IPS-15b (cell line): Measurements from ENCODE around the gene AQP6.
A peak's percentile ranks its signal among the peaks of the same experiment; 100 is the strongest.

ENCODE experiments used
- H3K27me3 ChIP-seq: one replicate; pipeline ENCODE4 v1.6.1; 2013; ENCODE audit warnings: low read length; ENCODE audit not compliant: control insufficient read depth, insufficient read depth
- H3K36me3 ChIP-seq: one replicate; pipeline ENCODE4 v1.6.1; 2013; ENCODE audit warnings: low read length; ENCODE audit not compliant: control insufficient read depth, insufficient read depth
- H3K4me1 ChIP-seq: one replicate; pipeline ENCODE4 v1.6.1; 2013; ENCODE audit warnings: mild to moderate bottlenecking, low read length; ENCODE audit not compliant: control insufficient read depth, insufficient read depth
- H3K4me3 ChIP-seq: one replicate; pipeline ENCODE4 v1.5.1; 2013; ENCODE audit warnings: low read depth, low read length
- H3K9ac ChIP-seq: one replicate; pipeline ENCODE4 v1.6.1; 2013; ENCODE audit warnings: low read depth, mild to moderate bottlenecking, low read length
- H3K9me3 ChIP-seq: one replicate; pipeline ENCODE4 v1.6.1; 2013; ENCODE audit warnings: mild to moderate bottlenecking, low read length; ENCODE audit not compliant: control insufficient read depth, insufficient read depth

Gene AQP6

GRCh38 chr12:49961993-49962764 lies 10.6 kb upstream of the AQP6 start:
- peak overlapping the region; percentile 18 for H3K4me3 ChIP-seq
- peaks cover 57% of the 10 kb centered on the region for H3K27me3 ChIP-seq
- H3K4me1 ChIP-seq: peaks cover 10% of the 10 kb centered on the region
- no peaks in the 10 kb centered on the region for H3K36me3 ChIP-seq
- H3K9me3 ChIP-seq: no peaks in the 10 kb centered on the region
- no peak overlapping the region for H3K9ac ChIP-seq

GRCh38 chr12:49962861-49963765 lies 9.6 kb upstream of the AQP6 start:
- no peak overlapping the region for H3K4me3 ChIP-seq
- no peaks in the 10 kb centered on the region for H3K9me3 ChIP-seq
- H3K4me1 ChIP-seq: peaks cover 13% of the 10 kb centered on the region
- H3K9ac ChIP-seq: no peak overlapping the region
- H3K27me3 ChIP-seq: peaks cover 55% of the 10 kb centered on the region
- H3K36me3 ChIP-seq: no peaks in the 10 kb centered on the region

- H3K9me3 ChIP-seq: no peaks in the 10 kb centered on the region
- peaks cover 13% of the 10 kb centered on the region for H3K4me1 ChIP-seq
- H3K36me3 ChIP-seq: no peaks in the 10 kb centered on the region
- no peak overlapping the region for H3K4me3 ChIP-seq
- peaks cover 53% of the 10 kb centered on the region for H3K27me3 ChIP-seq
- H3K9ac ChIP-seq: no peak overlapping the region
These were observed 8.6 kb upstream of the AQP6 start for GRCh38 chr12:49963976-49964815.

- H3K4me3 ChIP-seq: no peak overlapping the region
- H3K9me3 ChIP-seq: no peaks in the 10 kb centered on the region
- H3K27me3 ChIP-seq: peaks cover 52% of the 10 kb centered on the region
- H3K9ac ChIP-seq: no peak overlapping the region
- H3K36me3 ChIP-seq: no peaks in the 10 kb centered on the region
- H3K4me1 ChIP-seq: peaks cover 6% of the 10 kb centered on the region
These were observed 7.7 kb upstream of the AQP6 start for GRCh38 chr12:49964849-49965624.

GRCh38 chr12:49965836-49966235 lies 6.9 kb upstream of the AQP6 start:
- H3K9me3 ChIP-seq: no peaks in the 10 kb centered on the region
- H3K36me3 ChIP-seq: no peaks in the 10 kb centered on the region
- peaks cover 45% of the 10 kb centered on the region for H3K27me3 ChIP-seq
- no peak overlapping the region for H3K9ac ChIP-seq
- no peak overlapping the region for H3K4me3 ChIP-seq
- H3K4me1 ChIP-seq: peaks cover 3% of the 10 kb centered on the region

GRCh38 chr12:49966511-49967041 lies 6.2 kb upstream of the AQP6 start:
- peaks cover 46% of the 10 kb centered on the region for H3K27me3 ChIP-seq

GRCh38 chr12:49967042-49967776 lies 5.5 kb upstream of the AQP6 start:
- H3K4me1 ChIP-seq: peaks cover 3% of the 10 kb centered on the region
- H3K36me3 ChIP-seq: no peaks in the 10 kb centered on the region
- H3K9me3 ChIP-seq: no peaks in the 10 kb centered on the region
- peak overlapping the region; percentile 32 for H3K9ac ChIP-seq
- H3K4me3 ChIP-seq: peak overlapping the region; percentile 67
- H3K27me3 ChIP-seq: peaks cover 46% of the 10 kb centered on the region

More at GRCh38 chr12:49966511-49967041, 6.2 kb upstream of the AQP6 start:
- Histone ChIP-seq H3K9ac (no peak overlapping the region), H3K4me1 (peaks cover 3% of the 10 kb centered on the region), H3K9me3 (no peaks in the 10 kb centered on the region), H3K36me3 (no peaks in the 10 kb centered on the region), H3K4me3 (no peak overlapping the region)

- Histone ChIP-seq H3K36me3 (no peaks in the 10 kb centered on the region), H3K9me3 (no peaks in the 10 kb centered on the region), H3K27me3 (peaks cover 46% of the 10 kb centered on the region), H3K4me1 (peaks cover 3% of the 10 kb centered on the region), H3K4me3 (peak overlapping the region; percentile 67), H3K9ac (peak overlapping the region; percentile 32)
These were observed 4.9 kb upstream of the AQP6 start for GRCh38 chr12:49967777-49968250.

- Histone ChIP-seq H3K9ac (no peak overlapping the region), H3K4me3 (no peak overlapping the region), H3K27me3 (peaks cover 43% of the 10 kb centered on the region), H3K9me3 (no peaks in the 10 kb centered on the region), H3K4me1 (peaks cover 3% of the 10 kb centered on the region), H3K36me3 (no peaks in the 10 kb centered on the region)
These were observed 4.3 kb upstream of the AQP6 start for GRCh38 chr12:49968471-49968870.

GRCh38 chr12:49969027-49969426 lies 3.7 kb upstream of the AQP6 start:
- H3K4me1 ChIP-seq: peaks cover 3% of the 10 kb centered on the region
- H3K9me3 ChIP-seq: no peaks in the 10 kb centered on the region
- H3K9ac ChIP-seq: no peak overlapping the region
- no peak overlapping the region for H3K4me3 ChIP-seq
- no peaks in the 10 kb centered on the region for H3K36me3 ChIP-seq
- H3K27me3 ChIP-seq: peaks cover 38% of the 10 kb centered on the region
